ENCODE results near the gene ITGB1.

GRCh38 chr10:32955790-32956189 is 2.2 kb downstream of the ITGB1 start:
- no peak for TF ChIP-seq CTCF (IDR thresholded peaks at IDR 0.05)
- TF ChIP-seq POLR2AphosphoS5 (IDR thresholded peaks at IDR 0.05): no peak

All from gastroesophageal sphincter (tissue), 3 donors.